IMR-90 (cell line): ENCODE results near the gene ERBB4.

Experiments
- ELK1 ChIP-seq: fragments of 150-350 bp; IDR thresholded peaks from 2 replicates; pipeline ENCODE4 v1.6.1; 2016; ENCODE audit warnings: low read depth, mild to moderate bottlenecking, low read length, moderate library complexity, borderline replicate concordance
- NFE2L2 ChIP-seq: fragments of 150-350 bp; IDR thresholded peaks from 2 replicates; pipeline ENCODE4 v1.6.1; 2016; ENCODE audit warnings: low read depth, mild to moderate bottlenecking, low read length
- POLR2A ChIP-seq: IDR thresholded peaks from 2 replicates; pipeline ENCODE4 v1.6.1; 2012; ENCODE audit warnings: mild to moderate bottlenecking, low read depth, low read length

- TF ChIP-seq NFE2L2 (no peak), POLR2A (no peak), ELK1 (no peak)
Observed at GRCh38 chr2:212494418-212495020, 44.1 kb downstream of the ERBB4 start.
